WTC11 (cell line): ENCODE data around the gene GNL2. TPM values are rescaled to one million over a fixed set of nuclear protein-coding genes. Genes with fewer than 3 reads are reported as not detected.

Source experiments
- ATAC-seq: fragments of 200-7000 bp; cut with Tn5 transposase; 2 replicates; pipeline ENCODE4 v1.10.0; 2021; ENCODE audit warnings: mild to moderate bottlenecking, moderate library complexity
- CTCF ChIA-PET: fragments of 300-600 bp; sonication (Branson Sonifier 250); formaldehyde crosslinking; loops from one replicate; lab custom pipeline; 2021; ENCODE audit warnings: antibody characterized with exemption; lab: Charles Lee
- POLR2A ChIA-PET: fragments of 350-600 bp; sonication (Branson Sonifier 250); formaldehyde crosslinking; loops from one replicate; lab custom pipeline; 2021; ENCODE audit warnings: antibody characterized with exemption; lab: Charles Lee
- DNase-seq: peaks from one replicate; pipeline ENCODE4 v3.0.0; 2021; ENCODE audit warnings: low spot score
- H3K27ac Mint-ChIP-seq: 2 replicates; pipeline ENCODE4 v1.8.0; 2021; ENCODE audit warnings: mixed read lengths
- H3K27me3 Mint-ChIP-seq: 2 replicates; pipeline ENCODE4 v1.8.0; 2021; ENCODE audit warnings: low read depth, mild to moderate bottlenecking, moderate library complexity, mixed read lengths
- H3K36me3 Mint-ChIP-seq: 2 replicates; pipeline ENCODE4 v1.8.0; 2021; ENCODE audit warnings: mixed read lengths
- H3K4me1 Mint-ChIP-seq: 2 replicates; pipeline ENCODE4 v1.8.0; 2022; ENCODE audit warnings: mixed read lengths
- H3K4me3 Mint-ChIP-seq: 2 replicates; pipeline ENCODE4 v1.8.0; 2021; ENCODE audit warnings: mild to moderate bottlenecking, moderate library complexity, mixed read lengths
- H3K9me3 Mint-ChIP-seq: 2 replicates; pipeline ENCODE4 v1.8.0; 2021; ENCODE audit warnings: mixed read lengths
- FOXP1 ChIP-seq: sonication (generic); formaldehyde crosslinking; IDR thresholded peaks from 2 replicates; pipeline ENCODE4 v1.8.0; 2022; ENCODE audit warnings: missing genetic modification reagents, mild to moderate bottlenecking, moderate library complexity, borderline replicate concordance
- GABPB1 ChIP-seq: sonication (generic); formaldehyde crosslinking; IDR thresholded peaks from 2 replicates; pipeline ENCODE4 v1.8.1; 2023; ENCODE audit warnings: mild to moderate bottlenecking, missing genetic modification reagents
- GRHL2 ChIP-seq: fragments of 250-450 bp; sonication (Bioruptor Pico); IDR thresholded peaks from 2 replicates; pipeline ENCODE4 v1.8.0; 2022; ENCODE audit warnings: mild to moderate bottlenecking, moderate library complexity; ENCODE audit not compliant: insufficient replicate concordance, severe bottlenecking
- GTF2I ChIP-seq: fragments of 250-450 bp; sonication (Bioruptor Pico); conservative IDR thresholded peaks from 2 replicates; pipeline ENCODE4 v1.4.0; 2021; ENCODE audit warnings: mild to moderate bottlenecking
- MYBL2 ChIP-seq: sonication (generic); formaldehyde crosslinking; IDR thresholded peaks from 2 replicates; pipeline ENCODE4 v1.8.1; 2023; ENCODE audit warnings: mild to moderate bottlenecking, moderate library complexity, missing genetic modification reagents
- NFATC4 ChIP-seq: fragments of 250-450 bp; sonication (Bioruptor Pico); IDR thresholded peaks from 2 replicates; pipeline ENCODE4 v1.9.0; 2021; ENCODE audit warnings: mild to moderate bottlenecking
- NFYB ChIP-seq: sonication (generic); formaldehyde crosslinking; conservative IDR thresholded peaks from 2 replicates; pipeline ENCODE4 v1.8.0; 2022; ENCODE audit warnings: low read depth, missing genetic modification reagents
- NR1H2 ChIP-seq: sonication (generic); formaldehyde crosslinking; IDR thresholded peaks from 2 replicates; pipeline ENCODE4 v1.9.0; 2021; ENCODE audit warnings: mild to moderate bottlenecking, moderate library complexity, missing genetic modification reagents
- TEAD4 ChIP-seq: sonication (generic); formaldehyde crosslinking; IDR thresholded peaks from 2 replicates; pipeline ENCODE4 v1.8.0; 2022; ENCODE audit warnings: mild to moderate bottlenecking, missing genetic modification reagents
- TP53 ChIP-seq: sonication (generic); formaldehyde crosslinking; IDR thresholded peaks from 2 replicates; pipeline ENCODE4 v1.8.1; 2023; ENCODE audit warnings: mild to moderate bottlenecking, missing genetic modification reagents
- ZNF219 ChIP-seq: sonication (generic); formaldehyde crosslinking; IDR thresholded peaks from 2 replicates; pipeline ENCODE4 v1.8.0; 2023; ENCODE audit warnings: missing genetic modification reagents, mild to moderate bottlenecking, borderline replicate concordance
- ZNF396 ChIP-seq: fragments of 250-450 bp; sonication (Bioruptor Pico); IDR thresholded peaks from 2 replicates; pipeline ENCODE4 v1.8.0; 2021; ENCODE audit warnings: mild to moderate bottlenecking, moderate library complexity, borderline replicate concordance
- total RNA-seq: library from RNA; stranded (reverse); gene quantifications from 3 replicates; pipeline ENCODE4 v1.2.3, GENCODE V29; 2021
- TF ChIP-seq, protein P1 (sequence below): fragments of 200-600 bp; IDR thresholded peaks from 2 replicates; pipeline ENCODE4 v1.8.0; 2022; ENCODE audit warnings: antibody characterized with exemption
- TF ChIP-seq, protein P2 (sequence below): fragments of 250-450 bp; sonication (Bioruptor Pico); IDR thresholded peaks from 2 replicates; pipeline ENCODE4 v1.9.0; 2021; ENCODE audit warnings: moderate library complexity, mild to moderate bottlenecking, inconsistent platforms, borderline replicate concordance
- TF ChIP-seq, protein P3 (sequence below): sonication (generic); formaldehyde crosslinking; IDR thresholded peaks from 2 replicates; pipeline ENCODE4 v1.8.1; 2023; ENCODE audit warnings: mild to moderate bottlenecking, moderate library complexity, missing genetic modification reagents
- TF ChIP-seq, protein P4 (sequence below): sonication (generic); formaldehyde crosslinking; IDR thresholded peaks from 2 replicates; pipeline ENCODE4 v1.8.1; 2023; ENCODE audit warnings: mild to moderate bottlenecking, missing genetic modification reagents, moderate library complexity
- TF ChIP-seq, protein P5 (sequence below): sonication (generic); formaldehyde crosslinking; IDR thresholded peaks from 2 replicates; pipeline ENCODE4 v1.8.1; 2023; ENCODE audit warnings: mild to moderate bottlenecking, missing genetic modification reagents, moderate library complexity
- TF ChIP-seq, protein P6 (sequence below): sonication (generic); formaldehyde crosslinking; IDR thresholded peaks from 2 replicates; pipeline ENCODE4 v1.8.1; 2022; ENCODE audit warnings: low read depth, missing genetic modification reagents, borderline replicate concordance

Gene GNL2
- total RNA-seq, 1 experiment from 2014 or later = 92.8 TPM

DNA sequence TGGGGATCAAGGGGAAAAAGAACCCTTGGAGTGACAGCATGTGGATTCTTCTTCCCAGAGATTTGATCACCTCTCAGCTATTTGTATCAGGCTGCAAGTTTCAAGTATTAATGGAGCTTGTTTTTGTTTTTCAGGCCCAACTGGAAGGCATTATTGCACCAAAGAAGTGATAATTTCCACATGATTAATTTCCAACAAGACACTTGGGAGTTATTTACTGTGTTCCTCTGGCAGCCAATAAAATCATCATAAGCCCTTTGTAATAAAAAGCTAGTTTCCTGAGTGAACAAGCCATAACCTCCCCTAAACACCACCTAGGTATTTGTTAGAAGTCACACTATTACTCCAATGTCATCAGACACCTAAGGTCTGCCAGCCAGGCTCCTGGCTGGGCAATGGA lies 30.8 kb downstream of the GNL2 start (continued):
- TF ChIP-seq, protein P1, sequence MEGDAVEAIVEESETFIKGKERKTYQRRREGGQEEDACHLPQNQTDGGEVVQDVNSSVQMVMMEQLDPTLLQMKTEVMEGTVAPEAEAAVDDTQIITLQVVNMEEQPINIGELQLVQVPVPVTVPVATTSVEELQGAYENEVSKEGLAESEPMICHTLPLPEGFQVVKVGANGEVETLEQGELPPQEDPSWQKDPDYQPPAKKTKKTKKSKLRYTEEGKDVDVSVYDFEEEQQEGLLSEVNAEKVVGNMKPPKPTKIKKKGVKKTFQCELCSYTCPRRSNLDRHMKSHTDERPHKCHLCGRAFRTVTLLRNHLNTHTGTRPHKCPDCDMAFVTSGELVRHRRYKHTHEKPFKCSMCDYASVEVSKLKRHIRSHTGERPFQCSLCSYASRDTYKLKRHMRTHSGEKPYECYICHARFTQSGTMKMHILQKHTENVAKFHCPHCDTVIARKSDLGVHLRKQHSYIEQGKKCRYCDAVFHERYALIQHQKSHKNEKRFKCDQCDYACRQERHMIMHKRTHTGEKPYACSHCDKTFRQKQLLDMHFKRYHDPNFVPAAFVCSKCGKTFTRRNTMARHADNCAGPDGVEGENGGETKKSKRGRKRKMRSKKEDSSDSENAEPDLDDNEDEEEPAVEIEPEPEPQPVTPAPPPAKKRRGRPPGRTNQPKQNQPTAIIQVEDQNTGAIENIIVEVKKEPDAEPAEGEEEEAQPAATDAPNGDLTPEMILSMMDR = no peak
- TF ChIP-seq GABPB1 (CRISPR knock-in tag) (no peak), TEAD4 (CRISPR knock-in tag) (no peak), GTF2I (CRISPR knock-in tag) (no peak)
- TF ChIP-seq, protein P2, sequence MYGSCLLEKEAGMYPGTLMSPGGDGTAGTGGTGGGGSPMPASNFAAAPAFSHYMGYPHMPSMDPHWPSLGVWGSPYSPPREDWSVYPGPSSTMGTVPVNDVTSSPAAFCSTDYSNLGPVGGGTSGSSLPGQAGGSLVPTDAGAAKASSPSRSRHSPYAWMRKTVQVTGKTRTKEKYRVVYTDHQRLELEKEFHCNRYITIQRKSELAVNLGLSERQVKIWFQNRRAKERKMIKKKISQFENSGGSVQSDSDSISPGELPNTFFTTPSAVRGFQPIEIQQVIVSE (CRISPR knock-in tag) = no peak

DNA sequence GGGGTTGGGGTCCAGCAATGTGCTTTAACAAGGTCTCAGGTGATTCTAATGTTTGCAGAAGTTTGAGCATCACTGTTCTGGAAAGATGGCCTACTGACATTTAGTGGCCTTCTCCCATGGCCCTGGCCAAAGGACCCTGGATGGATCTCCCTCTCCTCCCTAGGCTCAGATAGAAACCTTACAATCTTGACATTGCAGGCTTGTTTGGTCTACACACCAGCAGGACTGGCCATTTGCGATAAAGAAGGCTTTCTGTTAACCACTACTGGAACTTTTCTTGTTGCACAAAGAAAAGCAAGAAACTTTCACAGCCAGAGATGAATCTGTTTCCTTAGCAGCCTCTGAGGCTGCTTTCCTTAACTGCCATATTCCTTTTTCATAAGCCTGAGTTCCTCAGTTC lies 32.8 kb downstream of the GNL2 start:
- Mint-ChIP-seq H3K27me3 (no peaks in the 10 kb centered on the region), H3K27ac (peak overlapping the region; percentile 13; the same call in 1 of the 2 replicates), H3K4me3 (no peak overlapping the region), H3K36me3 (peaks cover 30% of the 10 kb centered on the region), H3K9me3 (no peaks in the 10 kb centered on the region), H3K4me1 (peaks cover 3% of the 10 kb centered on the region)
- ChIA-PET POLR2A (no interaction called here), CTCF (no interaction called here)
- no peak for TF ChIP-seq ZNF219 (CRISPR knock-in tag)
- no peak for TF ChIP-seq TP53
- TF ChIP-seq FOXP1 (CRISPR knock-in tag) = no peak
- TF ChIP-seq NFATC4 (CRISPR knock-in tag) = no peak
- TF ChIP-seq, protein P3, sequence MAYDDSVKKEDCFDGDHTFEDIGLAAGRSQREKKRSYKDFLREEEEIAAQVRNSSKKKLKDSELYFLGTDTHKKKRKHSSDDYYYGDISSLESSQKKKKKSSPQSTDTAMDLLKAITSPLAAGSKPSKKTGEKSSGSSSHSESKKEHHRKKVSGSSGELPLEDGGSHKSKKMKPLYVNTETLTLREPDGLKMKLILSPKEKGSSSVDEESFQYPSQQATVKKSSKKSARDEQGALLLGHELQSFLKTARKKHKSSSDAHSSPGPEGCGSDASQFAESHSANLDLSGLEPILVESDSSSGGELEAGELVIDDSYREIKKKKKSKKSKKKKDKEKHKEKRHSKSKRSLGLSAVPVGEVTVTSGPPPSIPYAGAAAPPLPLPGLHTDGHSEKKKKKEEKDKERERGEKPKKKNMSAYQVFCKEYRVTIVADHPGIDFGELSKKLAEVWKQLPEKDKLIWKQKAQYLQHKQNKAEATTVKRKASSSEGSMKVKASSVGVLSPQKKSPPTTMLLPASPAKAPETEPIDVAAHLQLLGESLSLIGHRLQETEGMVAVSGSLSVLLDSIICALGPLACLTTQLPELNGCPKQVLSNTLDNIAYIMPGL (CRISPR knock-in tag) = no peak
- DNase-seq (no peak), ATAC-seq (no peak)

DNA sequence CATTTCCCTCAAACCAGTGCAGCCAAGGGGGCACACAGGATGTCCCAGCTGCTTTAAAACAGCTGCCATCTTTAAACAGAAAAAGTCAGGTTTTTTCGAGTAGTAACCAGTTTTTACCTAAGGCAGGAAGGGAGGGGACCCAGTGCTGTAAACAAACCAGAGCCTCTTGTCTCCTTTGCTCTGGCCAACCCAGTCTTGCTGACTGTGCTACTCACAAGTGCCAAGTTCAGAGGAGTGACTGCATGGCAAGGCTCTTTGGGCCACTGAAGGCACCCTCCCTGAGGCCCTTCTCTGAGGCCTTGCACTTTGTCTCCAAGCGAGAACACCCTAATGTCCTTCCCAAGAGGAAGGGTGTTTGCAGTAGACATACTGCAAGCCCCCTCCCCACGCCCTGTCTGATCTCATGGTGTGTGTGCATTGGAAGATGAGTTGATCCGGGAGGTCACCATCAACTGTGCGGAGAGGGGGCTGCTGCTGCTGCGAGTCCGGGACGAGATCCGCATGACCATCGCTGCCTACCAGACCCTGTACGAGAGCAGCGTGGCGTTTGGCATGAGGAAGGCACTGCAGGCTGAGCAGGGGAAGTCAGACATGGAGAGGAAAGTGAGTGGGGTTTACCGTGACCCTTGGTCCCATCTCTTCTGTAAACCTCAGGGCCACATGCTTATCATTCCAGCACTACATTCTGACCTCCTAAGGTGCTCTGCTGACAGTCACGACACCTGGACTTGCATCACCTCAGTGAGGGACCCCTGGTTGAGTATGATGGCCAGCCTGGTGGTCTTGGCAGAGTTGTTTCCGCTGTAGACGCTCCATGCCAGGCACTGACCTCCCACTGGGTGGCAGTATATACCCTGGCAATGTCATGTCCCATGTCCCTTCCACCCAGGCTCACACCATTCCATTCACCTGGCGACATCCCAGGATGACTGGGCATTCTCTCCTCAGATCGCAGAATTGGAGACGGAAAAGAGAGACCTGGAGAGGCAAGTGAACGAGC lies 34.3 kb downstream of the GNL2 start:
- ChIA-PET CTCF (interaction anchor here (1.0 kb wide), 1 partner anchor 129 kb away, joined by 3 read pairs; a partner anchor contains a TSS), POLR2A (no interaction called here)
- H3K27ac Mint-ChIP-seq = peak overlapping the region; percentile 92
- peaks cover 13% of the 10 kb centered on the region for H3K4me1 Mint-ChIP-seq
- TF ChIP-seq, protein P4, sequence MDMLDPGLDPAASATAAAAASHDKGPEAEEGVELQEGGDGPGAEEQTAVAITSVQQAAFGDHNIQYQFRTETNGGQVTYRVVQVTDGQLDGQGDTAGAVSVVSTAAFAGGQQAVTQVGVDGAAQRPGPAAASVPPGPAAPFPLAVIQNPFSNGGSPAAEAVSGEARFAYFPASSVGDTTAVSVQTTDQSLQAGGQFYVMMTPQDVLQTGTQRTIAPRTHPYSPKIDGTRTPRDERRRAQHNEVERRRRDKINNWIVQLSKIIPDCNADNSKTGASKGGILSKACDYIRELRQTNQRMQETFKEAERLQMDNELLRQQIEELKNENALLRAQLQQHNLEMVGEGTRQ = no peak
- TF ChIP-seq MYBL2 (CRISPR knock-in tag) = no peak
- TF ChIP-seq GRHL2 (CRISPR knock-in tag) = no peak
- TF ChIP-seq, protein P1 = peak; percentile 28; the same call in 1 of the 2 replicates
- no peak for TF ChIP-seq NR1H2
- no peak for TF ChIP-seq NFYB
- TF ChIP-seq, protein P5, sequence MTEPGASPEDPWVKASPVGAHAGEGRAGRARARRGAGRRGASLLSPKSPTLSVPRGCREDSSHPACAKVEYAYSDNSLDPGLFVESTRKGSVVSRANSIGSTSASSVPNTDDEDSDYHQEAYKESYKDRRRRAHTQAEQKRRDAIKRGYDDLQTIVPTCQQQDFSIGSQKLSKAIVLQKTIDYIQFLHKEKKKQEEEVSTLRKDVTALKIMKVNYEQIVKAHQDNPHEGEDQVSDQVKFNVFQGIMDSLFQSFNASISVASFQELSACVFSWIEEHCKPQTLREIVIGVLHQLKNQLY (CRISPR knock-in tag) = no peak
- TF ChIP-seq, protein P6, sequence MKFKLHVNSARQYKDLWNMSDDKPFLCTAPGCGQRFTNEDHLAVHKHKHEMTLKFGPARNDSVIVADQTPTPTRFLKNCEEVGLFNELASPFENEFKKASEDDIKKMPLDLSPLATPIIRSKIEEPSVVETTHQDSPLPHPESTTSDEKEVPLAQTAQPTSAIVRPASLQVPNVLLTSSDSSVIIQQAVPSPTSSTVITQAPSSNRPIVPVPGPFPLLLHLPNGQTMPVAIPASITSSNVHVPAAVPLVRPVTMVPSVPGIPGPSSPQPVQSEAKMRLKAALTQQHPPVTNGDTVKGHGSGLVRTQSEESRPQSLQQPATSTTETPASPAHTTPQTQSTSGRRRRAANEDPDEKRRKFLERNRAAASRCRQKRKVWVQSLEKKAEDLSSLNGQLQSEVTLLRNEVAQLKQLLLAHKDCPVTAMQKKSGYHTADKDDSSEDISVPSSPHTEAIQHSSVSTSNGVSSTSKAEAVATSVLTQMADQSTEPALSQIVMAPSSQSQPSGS = no peak
- no peak for TF ChIP-seq ZNF219 (CRISPR knock-in tag)
- peak; percentile 87 for TF ChIP-seq GTF2I (CRISPR knock-in tag)
- peak; percentile 44; the same call in 1 of the 2 replicates for TF ChIP-seq ZNF396
- H3K4me3 Mint-ChIP-seq = no peak overlapping the region
- peak; percentile 69 for ATAC-seq
- peak; percentile 60 for DNase-seq
- no peaks in the 10 kb centered on the region for H3K27me3 Mint-ChIP-seq
- H3K9me3 Mint-ChIP-seq = no peaks in the 10 kb centered on the region
- peaks cover 15% of the 10 kb centered on the region for H3K36me3 Mint-ChIP-seq
